HG02970 (cell line): ENCODE measurements around the gene SIAH1.
"Not testable (repeated sequence)": the region's sequence is repeated elsewhere in the genome, so short reads cannot be mapped to it uniquely, and the experiment has no call there.

Experiments
- ATAC-seq: cut with Tn5 transposase; IDR thresholded peaks from one replicate; pipeline ENCODE4 v1.9.1; 2021; ENCODE audit warnings: mild to moderate bottlenecking, moderate library complexity, moderate number of reproducible peaks; ENCODE audit not compliant: unreplicated experiment, low FRiP score

SIAH1 gene

DNA sequence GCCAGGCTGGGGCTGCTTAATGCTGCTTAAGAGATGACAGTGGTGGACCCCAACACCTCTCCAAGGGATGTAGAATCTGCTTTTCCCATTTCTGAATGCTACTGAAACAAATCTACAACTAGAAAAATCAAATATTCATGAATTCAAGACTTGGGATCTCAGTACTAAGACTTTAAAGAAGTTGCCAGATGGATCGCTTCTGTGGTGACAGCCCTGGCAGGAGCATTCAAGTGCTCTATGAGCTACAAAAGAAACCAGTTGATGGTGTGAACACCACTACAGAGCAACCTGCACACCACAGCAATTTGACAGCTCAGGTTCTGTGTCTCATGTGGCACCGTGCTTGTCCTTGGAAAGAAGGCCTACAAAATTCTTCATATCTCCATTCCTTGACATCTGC lies 42.6 kb downstream of the SIAH1 start:
- no peak for ATAC-seq

DNA sequence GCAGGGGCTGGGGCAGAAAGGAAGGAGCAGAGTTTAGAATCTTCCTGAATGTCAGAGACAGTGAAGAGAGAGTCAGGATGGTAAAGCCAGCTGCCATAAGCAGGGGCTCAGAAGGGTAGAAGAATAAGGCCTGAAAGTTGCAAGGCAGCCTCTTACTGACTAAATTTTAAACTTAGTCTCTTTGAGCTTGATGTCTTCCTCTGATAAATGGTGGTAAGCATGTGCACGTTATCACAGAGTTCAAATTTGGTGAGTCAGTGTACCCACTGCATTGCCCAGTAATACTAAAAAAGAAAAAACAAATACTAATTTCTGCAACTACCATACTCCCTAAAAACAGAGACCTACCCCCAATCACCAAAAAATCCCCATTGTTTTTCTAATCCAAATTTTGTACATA lies 45.2 kb downstream of the SIAH1 start:
- no peak for ATAC-seq

DNA sequence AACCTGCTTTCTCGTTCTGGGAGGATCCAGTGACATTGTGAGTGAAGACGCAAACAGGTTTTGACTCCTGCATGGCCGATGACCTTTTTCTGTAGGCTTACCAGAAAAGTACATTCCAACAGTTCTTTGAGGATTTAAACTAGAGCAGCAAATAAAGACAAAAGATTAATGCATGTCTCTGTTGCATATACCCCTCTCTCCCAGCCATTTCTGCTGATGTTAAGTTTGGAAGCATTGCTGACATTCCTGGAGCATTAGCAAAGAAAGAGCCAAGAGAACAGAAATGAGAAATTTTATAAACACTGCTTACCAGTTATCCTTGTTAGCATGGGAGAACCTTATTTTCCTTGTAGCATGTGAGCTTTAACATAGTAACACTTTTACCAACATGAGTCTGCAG lies 49.3 kb downstream of the SIAH1 start:
- ATAC-seq: no peak

DNA sequence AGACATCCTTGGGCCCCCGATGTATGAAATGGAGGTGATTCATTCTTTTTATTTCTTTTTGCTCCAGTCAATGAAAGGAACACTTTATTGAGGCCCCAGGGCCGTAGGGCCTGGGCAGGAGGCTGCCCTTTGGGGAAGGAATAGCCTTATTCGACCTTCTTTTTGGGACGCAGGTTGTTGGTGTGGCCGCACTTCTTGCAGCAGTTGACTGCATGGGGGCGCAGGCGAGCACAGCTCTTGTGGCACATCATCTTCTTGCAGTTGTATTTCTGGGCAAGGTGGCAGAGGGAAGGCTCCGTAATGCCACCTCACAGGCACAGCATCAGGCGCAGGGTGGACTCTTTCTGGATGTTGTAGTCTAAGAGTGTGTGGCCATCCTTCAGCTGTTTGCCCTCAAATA lies 50.9 kb downstream of the SIAH1 start:
- no peak for ATAC-seq

DNA sequence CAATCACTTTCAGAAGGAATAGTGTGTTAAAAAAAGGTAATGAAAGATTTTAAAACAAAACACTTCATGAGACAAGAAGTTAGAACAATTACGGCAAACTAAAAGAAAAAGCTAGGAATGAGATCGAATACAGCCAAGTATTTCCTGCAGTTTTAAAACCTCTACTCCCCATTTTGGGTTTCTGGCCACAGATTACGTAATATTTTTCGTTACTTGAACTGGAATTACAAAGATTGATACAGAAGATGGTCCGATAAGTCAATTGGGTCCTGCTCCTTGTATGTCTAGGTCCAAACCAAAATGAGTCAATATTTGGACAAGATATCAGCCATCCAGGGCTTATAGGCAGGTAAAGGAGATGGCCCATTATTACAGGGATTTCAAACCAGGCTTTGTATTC lies 52.2 kb downstream of the SIAH1 start:
- no peak for ATAC-seq

DNA sequence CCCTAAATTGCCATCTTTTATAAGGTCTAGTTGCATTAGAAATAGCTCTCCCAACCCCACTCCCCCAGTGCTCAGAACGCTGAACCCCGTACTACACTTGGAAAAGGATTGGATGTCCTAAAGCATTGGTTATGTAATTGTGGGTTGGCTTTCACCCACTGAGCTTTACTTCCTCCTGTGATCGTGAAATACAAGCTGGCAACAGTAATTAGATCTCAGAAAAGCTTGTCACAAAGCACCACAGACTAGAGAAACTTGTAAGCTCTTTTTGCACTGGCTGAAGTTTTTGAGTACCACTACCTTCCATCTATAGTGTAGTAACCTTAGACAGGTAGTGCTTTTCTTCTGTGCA lies 54.4 kb downstream of the SIAH1 start:
- no peak for ATAC-seq

DNA sequence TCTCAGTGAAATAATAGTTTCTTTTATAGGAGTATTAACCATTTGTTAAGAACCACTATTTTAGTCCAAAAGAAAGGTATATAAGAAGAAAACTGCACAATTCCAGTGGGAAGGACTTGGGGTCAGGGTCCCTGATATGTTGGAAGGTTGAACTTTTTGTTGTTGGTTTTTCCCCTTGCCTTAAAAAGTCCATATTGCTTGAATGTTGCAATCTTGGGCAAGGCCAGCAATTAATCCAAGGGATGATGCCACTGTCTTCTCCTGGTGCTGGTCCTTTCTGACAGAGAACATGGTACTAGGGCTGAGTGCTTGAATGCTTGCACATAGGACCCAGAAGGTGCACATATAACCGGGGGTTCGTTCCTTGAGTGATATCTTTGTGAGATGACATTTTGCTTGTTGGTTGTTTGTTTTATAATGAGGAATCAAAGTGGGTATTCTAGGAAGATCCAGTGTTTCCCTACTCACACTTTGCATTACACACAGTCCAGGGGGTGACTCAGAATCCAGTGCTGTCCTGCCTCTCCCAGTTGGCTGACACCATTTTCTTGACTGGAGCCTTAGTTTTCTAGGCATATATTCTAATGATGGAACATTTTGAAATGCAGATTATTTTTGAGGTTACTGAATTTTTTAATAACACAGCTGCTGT lies 54.9 kb downstream of the SIAH1 start:
- ATAC-seq: no peak

DNA sequence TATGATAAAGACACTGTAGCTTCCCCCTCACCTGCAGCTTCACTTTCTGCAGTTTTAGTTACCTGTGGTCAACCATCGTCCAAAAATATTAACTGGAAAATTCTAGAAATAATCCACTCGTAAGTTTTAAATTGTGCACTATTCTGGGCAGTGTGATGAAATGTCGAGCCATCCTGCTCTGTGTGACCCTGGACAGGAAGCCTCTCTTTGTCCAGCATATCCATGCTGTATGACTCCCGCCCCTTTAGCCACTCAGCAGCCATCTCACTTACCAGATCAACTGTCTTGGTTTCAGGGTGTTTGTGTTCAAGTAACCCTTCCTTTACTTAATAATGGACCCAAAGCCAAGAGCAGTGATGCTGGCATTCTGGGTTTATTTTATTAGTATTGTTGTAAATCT lies 56.1 kb downstream of the SIAH1 start:
- no peak for ATAC-seq

DNA sequence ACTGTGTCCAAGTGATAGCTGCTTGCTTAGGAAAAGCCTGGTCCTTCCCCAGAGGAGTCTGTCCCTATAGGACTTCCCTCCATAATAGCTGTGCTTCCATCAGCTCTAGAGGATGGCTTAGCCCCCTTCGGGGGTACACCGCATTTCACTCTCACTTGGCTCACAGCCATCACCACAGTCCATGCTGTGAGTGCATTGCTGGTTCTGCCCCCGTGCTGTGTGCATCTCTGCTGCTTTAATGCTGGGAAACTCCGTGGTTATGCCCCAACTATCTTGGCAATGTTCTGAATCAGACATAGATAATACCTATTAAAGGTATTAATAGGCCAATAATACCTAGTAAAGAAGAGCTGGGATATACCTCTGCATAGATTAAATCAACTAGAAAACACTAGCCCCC lies 58.3 kb downstream of the SIAH1 start:
- ATAC-seq: no peak

DNA sequence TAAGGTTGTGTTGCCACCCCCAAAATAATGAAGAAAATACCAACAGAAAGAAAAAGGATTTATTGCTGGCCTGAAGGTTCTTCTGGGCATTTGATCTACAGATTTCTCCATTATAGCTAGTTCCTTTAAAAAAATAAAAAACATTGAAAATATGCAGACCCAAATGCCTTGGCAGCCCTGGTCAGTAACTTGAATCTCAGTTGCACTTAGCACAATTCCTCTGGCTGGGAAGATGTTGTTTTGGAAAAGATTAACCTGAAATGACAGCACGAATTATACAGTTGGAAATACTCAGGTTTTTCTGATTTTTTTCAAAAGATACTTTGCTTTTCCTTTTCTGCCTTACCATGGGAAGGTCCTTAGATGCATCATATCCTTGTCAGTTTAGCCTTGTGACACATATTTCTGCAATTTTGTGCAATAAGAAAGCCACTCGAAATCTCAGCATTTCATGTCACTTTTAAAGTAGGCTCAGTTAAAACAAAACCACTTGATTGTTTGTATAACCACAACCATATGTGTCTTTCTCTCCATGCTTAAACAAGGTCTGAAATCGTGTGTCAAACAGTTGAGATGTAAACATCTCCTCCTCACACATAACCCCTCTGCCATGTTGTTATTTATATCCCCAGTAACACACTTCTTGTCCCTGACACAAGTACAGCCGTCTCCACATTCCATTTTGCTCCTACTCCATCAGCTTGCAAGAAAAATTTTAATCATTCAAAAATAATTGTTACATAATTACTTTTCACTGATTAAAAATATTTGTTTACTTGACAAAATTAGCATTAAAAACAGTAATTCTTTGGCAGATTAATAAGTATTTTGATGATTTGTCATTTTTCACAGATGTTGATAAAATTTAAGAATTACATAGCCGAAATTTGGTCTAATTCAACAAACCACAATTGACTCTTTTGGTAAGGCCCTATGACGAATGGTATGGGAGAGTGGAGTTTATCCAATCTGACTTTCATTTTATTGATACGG lies 61.1 kb downstream of the SIAH1 start:
- ATAC-seq: no peak

DNA sequence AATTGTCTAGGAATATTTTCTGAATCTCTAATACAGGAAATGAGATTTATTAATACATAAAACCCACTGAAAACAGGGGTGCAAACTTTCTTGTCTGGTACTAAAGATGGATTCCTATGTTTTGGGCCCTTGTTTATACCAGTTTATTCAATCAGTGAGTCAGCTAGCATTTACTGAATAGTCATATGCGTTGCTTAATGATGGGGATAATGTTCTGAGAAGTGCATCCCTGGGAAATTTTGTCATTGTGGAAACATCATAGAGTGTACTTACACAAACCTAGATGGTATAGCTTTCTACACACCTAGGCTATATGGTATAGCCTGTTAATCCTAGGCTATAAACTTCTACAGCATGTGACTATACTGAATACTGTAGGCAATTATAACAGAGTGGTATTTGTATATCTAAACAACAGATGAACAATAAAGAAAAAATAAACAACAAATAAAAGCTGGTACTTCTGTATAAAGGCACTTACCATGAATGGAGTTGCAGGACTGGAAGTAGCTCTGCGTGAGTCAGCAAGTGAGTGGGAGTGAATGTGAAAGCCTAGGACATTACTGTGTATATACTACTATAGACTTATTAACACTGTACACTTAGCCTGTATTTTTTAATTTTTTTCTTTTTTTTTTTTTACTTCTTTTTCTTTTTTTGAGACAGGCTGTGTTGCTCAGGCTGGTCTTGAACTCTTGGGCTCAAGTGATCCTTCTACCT lies 63.7 kb downstream of the SIAH1 start:
- ATAC-seq: no peak

DNA sequence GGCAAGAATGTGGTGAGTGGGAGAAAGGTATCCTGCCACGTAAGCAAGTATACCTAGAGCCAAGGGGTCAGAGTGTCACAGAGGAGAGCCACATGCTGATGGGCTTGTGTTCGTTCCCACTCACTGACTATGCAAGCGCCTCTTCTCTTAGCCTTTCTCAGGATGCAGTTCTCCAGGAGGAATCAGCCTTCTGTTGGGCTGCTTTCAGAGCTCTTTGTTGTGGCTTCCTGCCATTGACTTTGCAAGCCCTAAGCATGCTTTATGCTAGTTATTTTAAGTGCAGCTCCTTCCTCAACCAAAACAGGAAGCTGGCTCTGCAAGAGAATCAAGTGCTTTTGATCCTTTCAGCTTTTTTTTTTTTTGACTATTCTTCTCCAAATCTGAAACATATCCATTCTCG lies 66.6 kb downstream of the SIAH1 start:
- no peak for ATAC-seq

DNA sequence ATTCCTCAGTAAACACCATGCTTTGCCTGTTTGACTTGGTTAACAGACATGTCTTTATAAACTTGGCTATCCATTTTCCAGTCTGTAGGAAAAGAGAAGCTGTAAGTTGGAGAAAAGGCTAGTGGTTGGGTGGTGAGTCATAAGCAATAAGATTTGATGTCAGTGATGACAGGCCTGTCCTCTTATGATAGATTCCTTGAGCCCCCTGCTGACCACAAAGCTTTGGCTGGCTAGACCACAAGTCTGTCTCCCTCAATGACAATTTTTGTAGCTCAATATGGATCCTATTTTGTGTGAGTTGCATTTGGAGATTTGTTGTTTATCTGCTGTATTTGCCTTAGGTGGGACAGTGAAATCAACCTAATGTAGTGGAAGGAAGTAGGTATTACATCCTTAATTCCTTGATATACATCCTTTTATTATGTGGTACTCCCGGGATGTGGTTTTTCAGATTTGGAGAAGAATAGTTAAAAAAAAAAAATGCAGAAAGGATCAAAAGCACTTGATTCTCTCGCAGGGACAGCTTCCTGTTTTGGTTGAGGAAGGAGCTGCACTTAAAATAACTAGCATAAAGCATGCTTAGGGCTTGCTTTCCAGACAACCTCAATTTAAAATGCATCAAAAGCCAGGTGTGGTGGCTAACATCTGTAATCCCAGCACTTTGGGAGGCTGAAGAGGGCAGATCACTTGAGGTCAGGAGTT lies 67.4 kb downstream of the SIAH1 start:
- ATAC-seq: no peak

DNA sequence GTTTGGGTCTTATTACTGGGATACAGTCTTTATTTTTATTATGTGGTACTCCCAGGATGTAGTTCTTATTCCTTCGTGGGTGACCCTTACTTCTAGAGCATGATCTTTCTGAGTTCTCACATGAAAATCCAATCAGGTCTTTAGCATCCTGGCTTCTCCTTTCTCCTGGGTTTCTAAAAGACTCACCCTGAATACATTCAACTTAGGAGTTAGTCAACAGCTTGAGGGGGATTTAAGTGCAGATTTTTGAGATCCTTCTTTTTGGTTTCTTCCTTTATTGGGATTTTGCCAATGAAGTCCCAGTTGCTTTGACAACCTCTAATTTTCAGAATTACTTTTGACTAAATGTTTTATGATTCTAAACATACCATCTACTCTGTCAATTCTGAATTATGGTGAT lies 68.2 kb downstream of the SIAH1 start:
- ATAC-seq: no peak

DNA sequence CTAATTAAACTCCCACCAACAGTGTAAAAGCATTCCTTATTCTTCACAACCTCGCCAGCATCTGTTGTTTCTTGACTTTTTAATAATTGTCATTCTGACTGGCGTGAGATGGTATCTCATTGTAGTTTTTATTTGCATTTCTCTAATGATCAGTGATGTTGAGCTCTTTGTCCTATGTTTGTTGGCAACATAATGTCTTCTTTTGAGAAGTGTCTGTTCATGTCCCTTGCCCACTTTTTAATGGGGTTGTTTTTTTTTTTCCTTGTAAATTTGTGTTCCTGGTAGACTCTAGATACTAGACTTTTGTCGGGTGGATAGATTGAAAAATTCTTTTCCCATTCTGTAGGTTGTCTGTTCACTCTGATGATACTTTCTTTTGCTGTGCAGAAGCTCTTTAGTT lies 71.3 kb downstream of the SIAH1 start:
- ATAC-seq: not testable (repeated sequence)

DNA sequence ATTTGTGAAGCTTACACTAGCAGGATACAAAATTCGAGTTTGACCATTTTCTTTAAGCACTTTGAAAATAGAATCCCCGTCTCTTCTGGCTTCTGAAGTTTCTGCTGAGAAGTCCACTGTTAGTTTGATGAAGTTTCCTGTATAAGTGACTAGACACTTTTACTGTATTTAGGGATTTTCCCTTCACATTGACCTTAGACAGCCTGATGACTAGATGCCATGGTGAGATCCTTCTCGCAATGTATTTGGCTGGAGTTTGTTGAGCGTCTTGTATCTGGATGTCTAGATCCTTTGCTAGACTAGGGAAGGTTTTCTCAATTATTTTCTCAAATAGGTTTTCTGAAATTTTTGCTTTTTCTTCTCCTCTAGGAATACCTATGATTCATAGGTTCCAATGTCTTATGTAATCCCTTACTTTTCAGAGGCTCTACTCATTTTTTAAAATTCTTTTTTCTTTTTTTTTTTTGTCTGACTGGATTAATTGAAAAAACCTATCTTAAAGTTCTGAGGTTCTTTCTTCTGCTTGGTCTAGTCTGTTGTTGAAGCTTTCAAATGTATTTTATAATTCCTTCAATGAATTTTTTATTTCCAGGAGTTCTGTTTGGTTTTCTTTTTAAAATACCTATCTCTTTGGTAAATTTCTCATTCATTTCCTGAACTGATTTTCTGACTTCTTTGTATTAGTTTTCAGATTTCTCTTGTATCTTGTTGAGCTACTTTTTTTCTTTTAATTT lies 74.1 kb downstream of the SIAH1 start:
- ATAC-seq: no peak
